ENCODE results near the gene THAP5. TPM values are rescaled to one million over a fixed set of nuclear protein-coding genes. Genes with fewer than 3 reads are reported as not detected.
"Not testable (repeated sequence)": the region's sequence is repeated elsewhere in the genome, so short reads cannot be mapped to it uniquely, and the experiment has no call there.

The THAP5 gene
- total RNA-seq, 1 experiment from 2014 or later = 24.6 TPM

- in situ Hi-C loops (cut with HindIII; ENCODE audit: low pct_unique_long_range_greater_than_20kb, low sequenced_read_pairs) = no loop called here
- no peak overlapping the region for H3K4me3 ChIP-seq (ENCODE audit: low read depth in 2 of 2, low read length in 2 of 2)
- H3K36me3 ChIP-seq (ENCODE audit: control insufficient read depth, insufficient read depth, low read length) = no peaks in the 10 kb centered on the region
- H3K27ac ChIP-seq (ENCODE audit: low read length) = no peak overlapping the region
- H3K4me1 ChIP-seq (ENCODE audit: control insufficient read depth, insufficient read depth, low read length) = no peaks in the 10 kb centered on the region
- ChIA-PET POLR2A (no interaction called here), CTCF (no interaction called here)
- no peak for ATAC-seq
- no peaks in the 10 kb centered on the region for H3K9me3 ChIP-seq (ENCODE audit: control insufficient read depth, insufficient read depth, low read depth, low read length)
- H3K27me3 ChIP-seq (ENCODE audit: control insufficient read depth, insufficient read depth, low read length) = no peaks in the 10 kb centered on the region
- no peak for TF ChIP-seq POLR2AphosphoS5 (IDR thresholded peaks at IDR 0.05; ENCODE audit: low read depth, low read length)
- TF ChIP-seq, protein P1, sequence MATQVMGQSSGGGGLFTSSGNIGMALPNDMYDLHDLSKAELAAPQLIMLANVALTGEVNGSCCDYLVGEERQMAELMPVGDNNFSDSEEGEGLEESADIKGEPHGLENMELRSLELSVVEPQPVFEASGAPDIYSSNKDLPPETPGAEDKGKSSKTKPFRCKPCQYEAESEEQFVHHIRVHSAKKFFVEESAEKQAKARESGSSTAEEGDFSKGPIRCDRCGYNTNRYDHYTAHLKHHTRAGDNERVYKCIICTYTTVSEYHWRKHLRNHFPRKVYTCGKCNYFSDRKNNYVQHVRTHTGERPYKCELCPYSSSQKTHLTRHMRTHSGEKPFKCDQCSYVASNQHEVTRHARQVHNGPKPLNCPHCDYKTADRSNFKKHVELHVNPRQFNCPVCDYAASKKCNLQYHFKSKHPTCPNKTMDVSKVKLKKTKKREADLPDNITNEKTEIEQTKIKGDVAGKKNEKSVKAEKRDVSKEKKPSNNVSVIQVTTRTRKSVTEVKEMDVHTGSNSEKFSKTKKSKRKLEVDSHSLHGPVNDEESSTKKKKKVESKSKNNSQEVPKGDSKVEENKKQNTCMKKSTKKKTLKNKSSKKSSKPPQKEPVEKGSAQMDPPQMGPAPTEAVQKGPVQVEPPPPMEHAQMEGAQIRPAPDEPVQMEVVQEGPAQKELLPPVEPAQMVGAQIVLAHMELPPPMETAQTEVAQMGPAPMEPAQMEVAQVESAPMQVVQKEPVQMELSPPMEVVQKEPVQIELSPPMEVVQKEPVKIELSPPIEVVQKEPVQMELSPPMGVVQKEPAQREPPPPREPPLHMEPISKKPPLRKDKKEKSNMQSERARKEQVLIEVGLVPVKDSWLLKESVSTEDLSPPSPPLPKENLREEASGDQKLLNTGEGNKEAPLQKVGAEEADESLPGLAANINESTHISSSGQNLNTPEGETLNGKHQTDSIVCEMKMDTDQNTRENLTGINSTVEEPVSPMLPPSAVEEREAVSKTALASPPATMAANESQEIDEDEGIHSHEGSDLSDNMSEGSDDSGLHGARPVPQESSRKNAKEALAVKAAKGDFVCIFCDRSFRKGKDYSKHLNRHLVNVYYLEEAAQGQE (IDR thresholded peaks at IDR 0.05; ENCODE audit: insufficient read depth in 1 of 2, low read depth in 2 of 2, low read length in 1 of 2) = no peak
- TF ChIP-seq TCF7L2 (IDR thresholded peaks at IDR 0.05; ENCODE audit: low read depth, low read length) = no peak
- TF ChIP-seq SIN3A (IDR thresholded peaks at IDR 0.05; ENCODE audit: borderline replicate concordance, insufficient read depth, low read depth, low read length) = no peak
- TF ChIP-seq, protein P2, sequence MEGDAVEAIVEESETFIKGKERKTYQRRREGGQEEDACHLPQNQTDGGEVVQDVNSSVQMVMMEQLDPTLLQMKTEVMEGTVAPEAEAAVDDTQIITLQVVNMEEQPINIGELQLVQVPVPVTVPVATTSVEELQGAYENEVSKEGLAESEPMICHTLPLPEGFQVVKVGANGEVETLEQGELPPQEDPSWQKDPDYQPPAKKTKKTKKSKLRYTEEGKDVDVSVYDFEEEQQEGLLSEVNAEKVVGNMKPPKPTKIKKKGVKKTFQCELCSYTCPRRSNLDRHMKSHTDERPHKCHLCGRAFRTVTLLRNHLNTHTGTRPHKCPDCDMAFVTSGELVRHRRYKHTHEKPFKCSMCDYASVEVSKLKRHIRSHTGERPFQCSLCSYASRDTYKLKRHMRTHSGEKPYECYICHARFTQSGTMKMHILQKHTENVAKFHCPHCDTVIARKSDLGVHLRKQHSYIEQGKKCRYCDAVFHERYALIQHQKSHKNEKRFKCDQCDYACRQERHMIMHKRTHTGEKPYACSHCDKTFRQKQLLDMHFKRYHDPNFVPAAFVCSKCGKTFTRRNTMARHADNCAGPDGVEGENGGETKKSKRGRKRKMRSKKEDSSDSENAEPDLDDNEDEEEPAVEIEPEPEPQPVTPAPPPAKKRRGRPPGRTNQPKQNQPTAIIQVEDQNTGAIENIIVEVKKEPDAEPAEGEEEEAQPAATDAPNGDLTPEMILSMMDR (IDR thresholded peaks at IDR 0.05) = no peak
- intact Hi-C loops (cut with micrococcal nuclease; ENCODE audit: unreplicated experiment) = no loop called here
- DNase-seq (ENCODE audit: low read depth, low spot score) = no peak
- no TSS peak for BruUV-seq (replicated peaks)
Observed at GRCh38 chr7:108541478-108541877, 28.0 kb downstream of the THAP5 start.

- ATAC-seq; intact Hi-C loops (cut with micrococcal nuclease; ENCODE audit: unreplicated experiment); BruUV-seq (replicated peaks); H3K9me3 ChIP-seq (ENCODE audit: control insufficient read depth, insufficient read depth, low read depth, low read length); DNase-seq (ENCODE audit: low read depth, low spot score); H3K27me3 ChIP-seq (ENCODE audit: control insufficient read depth, insufficient read depth, low read length); H3K36me3 ChIP-seq (ENCODE audit: control insufficient read depth, insufficient read depth, low read length); H3K4me1 ChIP-seq (ENCODE audit: control insufficient read depth, insufficient read depth, low read length); POLR2A ChIA-PET; H3K27ac ChIP-seq (ENCODE audit: low read length); H3K4me3 ChIP-seq (ENCODE audit: low read depth in 2 of 2, low read length in 2 of 2); in situ Hi-C loops (cut with HindIII; ENCODE audit: low pct_unique_long_range_greater_than_20kb, low sequenced_read_pairs); CTCF ChIA-PET: not testable (repeated sequence)
Observed at GRCh38 chr7:108538685-108539084, 30.8 kb downstream of the THAP5 start.

GRCh38 chr7:108538236-108538635, 31.3 kb downstream of the THAP5 start:
- H3K4me3 ChIP-seq (ENCODE audit: low read depth in 2 of 2, low read length in 2 of 2); H3K27me3 ChIP-seq (ENCODE audit: control insufficient read depth, insufficient read depth, low read length); H3K9me3 ChIP-seq (ENCODE audit: control insufficient read depth, insufficient read depth, low read depth, low read length); H3K27ac ChIP-seq (ENCODE audit: low read length); DNase-seq (ENCODE audit: low read depth, low spot score); ATAC-seq; BruUV-seq (replicated peaks); in situ Hi-C loops (cut with HindIII; ENCODE audit: low pct_unique_long_range_greater_than_20kb, low sequenced_read_pairs); POLR2A ChIA-PET; intact Hi-C loops (cut with micrococcal nuclease; ENCODE audit: unreplicated experiment); H3K36me3 ChIP-seq (ENCODE audit: control insufficient read depth, insufficient read depth, low read length); CTCF ChIA-PET; H3K4me1 ChIP-seq (ENCODE audit: control insufficient read depth, insufficient read depth, low read length): not testable (repeated sequence)

Data from Panc1 (cell line).